Suprapubic skin (tissue), 4 donors: ENCODE data around the gene HDC.

Experiments used
- EP300 ChIP-seq: sonication (generic); formaldehyde crosslinking; IDR thresholded peaks from one replicate; pipeline ENCODE4 v1.6.1; 2017; ENCODE audit warnings: antibody characterized with exemption
- POLR2A ChIP-seq, 2 donors: fragments of 450-650 bp; IDR thresholded peaks; one replicate each; pipeline ENCODE4 v1.6.1; 2017; ENCODE audit warnings: antibody characterized with exemption in 2 of 2, mild to moderate bottlenecking in 2 of 2, moderate library complexity in 2 of 2
- POLR2AphosphoS5 ChIP-seq, 3 donors: sonication (generic); formaldehyde crosslinking; IDR thresholded peaks; one replicate each; pipeline ENCODE4 v1.6.1; 2017; ENCODE audit warnings: antibody characterized with exemption in 3 of 3
- TF ChIP-seq, protein P1 (sequence below), 2 donors: fragments of 200-600 bp in 1 of 2; fragments of 450-650 bp in 1 of 2; sonication (generic) in 1 of 2; IDR thresholded peaks; one replicate each; pipeline ENCODE4 v1.5.1; 2016 to 2019; ENCODE audit warnings: antibody characterized with exemption in 2 of 2, mild to moderate bottlenecking in 1 of 2, moderate library complexity in 1 of 2

- TF ChIP-seq, protein P1, sequence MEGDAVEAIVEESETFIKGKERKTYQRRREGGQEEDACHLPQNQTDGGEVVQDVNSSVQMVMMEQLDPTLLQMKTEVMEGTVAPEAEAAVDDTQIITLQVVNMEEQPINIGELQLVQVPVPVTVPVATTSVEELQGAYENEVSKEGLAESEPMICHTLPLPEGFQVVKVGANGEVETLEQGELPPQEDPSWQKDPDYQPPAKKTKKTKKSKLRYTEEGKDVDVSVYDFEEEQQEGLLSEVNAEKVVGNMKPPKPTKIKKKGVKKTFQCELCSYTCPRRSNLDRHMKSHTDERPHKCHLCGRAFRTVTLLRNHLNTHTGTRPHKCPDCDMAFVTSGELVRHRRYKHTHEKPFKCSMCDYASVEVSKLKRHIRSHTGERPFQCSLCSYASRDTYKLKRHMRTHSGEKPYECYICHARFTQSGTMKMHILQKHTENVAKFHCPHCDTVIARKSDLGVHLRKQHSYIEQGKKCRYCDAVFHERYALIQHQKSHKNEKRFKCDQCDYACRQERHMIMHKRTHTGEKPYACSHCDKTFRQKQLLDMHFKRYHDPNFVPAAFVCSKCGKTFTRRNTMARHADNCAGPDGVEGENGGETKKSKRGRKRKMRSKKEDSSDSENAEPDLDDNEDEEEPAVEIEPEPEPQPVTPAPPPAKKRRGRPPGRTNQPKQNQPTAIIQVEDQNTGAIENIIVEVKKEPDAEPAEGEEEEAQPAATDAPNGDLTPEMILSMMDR (IDR thresholded peaks at IDR 0.05) = no peak
- TF ChIP-seq POLR2A (IDR thresholded peaks at IDR 0.05) (no peak), POLR2AphosphoS5 (IDR thresholded peaks at IDR 0.05) (no peak), EP300 (no peak)
These were observed 63.5 kb downstream of the HDC start for GRCh38 chr15:50202003-50202402.
